ENCODE data around the gene PI4KA. TPM values are rescaled to one million over a fixed set of nuclear protein-coding genes. Genes with fewer than 3 reads are reported as not detected.

PI4KA gene
- total and polyA plus RNA-seq, 2 of the 13 experiments (the other 11 are each of a cell fraction or from before 2014, with no cell fraction given) = 27.4 to 56.4 TPM

DNA sequence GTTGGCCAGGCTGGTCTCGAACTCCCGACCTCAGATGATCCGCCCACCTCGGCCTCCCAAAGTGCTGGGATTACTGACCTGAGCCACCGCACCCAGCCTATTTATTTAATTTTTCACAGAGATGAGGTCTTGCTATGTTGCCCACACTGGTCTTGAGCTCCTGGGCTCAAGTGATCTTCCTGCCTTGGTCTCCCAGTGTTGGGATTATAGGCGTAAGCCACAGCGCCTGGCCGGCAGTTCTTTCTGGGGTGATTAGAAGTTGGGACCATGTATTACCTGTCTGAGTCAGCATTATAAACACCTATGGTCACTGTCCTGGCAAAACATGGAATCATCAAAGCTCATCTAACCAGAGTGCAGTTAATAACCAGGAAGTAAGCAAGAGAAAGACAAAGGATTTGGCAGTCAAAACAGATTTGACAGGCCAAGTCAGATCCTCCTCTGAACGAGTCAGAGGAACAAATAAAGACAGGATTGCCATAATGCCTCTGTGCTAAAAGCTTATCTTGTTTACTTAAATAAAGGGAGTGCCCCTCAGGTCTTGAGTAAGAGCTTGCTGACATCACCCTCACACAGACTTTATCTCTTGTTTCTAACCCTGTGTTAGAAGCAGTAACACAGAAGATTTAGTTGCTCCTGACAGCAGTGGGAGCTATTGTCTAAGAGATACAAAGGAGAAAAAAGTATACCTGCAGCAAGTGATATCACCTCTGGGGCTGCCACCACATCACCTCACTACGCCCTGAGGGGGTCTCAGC, 81.0 kb downstream of the PI4KA start (continued):
- TF ChIP-seq, protein P1, sequence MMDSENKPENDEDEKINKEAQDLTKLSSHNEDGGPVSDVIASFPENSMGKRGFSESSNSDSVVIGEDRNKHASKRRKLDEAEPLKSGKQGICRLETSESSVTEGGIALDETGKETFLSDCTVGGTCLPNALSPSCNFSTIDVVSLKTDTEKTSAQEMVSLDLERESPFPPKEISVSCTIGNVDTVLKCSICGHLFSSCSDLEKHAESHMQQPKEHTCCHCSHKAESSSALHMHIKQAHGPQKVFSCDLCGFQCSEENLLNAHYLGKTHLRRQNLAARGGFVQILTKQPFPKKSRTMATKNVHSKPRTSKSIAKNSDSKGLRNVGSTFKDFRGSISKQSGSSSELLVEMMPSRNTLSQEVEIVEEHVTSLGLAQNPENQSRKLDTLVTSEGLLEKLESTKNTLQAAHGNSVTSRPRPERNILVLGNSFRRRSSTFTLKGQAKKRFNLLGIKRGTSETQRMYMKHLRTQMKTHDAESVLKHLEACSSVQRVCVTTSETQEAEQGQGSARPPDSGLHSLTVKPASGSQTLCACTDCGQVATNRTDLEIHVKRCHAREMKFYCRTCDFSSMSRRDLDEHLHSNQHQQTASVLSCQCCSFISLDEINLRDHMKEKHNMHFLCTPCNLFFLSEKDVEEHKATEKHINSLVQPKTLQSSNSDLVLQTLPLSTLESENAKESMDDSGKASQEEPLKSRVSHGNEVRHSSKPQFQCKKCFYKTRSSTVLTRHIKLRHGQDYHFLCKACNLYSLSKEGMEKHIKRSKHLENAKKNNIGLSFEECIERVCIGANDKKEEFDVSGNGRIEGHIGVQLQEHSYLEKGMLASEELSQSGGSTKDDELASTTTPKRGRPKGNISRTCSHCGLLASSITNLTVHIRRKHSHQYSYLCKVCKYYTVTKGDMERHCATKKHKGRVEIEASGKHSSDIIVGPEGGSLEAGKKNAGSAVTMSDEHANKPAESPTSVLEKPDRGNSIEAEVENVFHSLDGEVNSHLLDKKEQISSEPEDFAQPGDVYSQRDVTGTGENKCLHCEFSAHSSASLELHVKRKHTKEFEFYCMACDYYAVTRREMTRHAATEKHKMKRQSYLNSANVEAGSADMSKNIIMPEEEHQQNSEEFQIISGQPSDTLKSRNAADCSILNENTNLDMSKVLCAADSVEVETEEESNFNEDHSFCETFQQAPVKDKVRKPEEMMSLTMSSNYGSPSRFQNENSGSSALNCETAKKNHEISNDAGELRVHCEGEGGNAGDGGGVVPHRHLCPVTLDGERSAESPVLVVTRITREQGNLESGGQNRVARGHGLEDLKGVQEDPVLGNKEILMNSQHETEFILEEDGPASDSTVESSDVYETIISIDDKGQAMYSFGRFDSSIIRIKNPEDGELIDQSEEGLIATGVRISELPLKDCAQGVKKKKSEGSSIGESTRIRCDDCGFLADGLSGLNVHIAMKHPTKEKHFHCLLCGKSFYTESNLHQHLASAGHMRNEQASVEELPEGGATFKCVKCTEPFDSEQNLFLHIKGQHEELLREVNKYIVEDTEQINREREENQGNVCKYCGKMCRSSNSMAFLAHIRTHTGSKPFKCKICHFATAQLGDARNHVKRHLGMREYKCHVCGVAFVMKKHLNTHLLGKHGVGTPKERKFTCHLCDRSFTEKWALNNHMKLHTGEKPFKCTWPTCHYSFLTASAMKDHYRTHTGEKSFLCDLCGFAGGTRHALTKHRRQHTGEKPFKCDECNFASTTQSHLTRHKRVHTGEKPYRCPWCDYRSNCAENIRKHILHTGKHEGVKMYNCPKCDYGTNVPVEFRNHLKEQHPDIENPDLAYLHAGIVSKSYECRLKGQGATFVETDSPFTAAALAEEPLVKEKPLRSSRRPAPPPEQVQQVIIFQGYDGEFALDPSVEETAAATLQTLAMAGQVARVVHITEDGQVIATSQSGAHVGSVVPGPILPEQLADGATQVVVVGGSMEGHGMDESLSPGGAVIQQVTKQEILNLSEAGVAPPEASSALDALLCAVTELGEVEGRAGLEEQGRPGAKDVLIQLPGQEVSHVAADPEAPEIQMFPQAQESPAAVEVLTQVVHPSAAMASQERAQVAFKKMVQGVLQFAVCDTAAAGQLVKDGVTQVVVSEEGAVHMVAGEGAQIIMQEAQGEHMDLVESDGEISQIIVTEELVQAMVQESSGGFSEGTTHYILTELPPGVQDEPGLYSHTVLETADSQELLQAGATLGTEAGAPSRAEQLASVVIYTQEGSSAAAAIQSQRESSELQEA (CRISPR knock-in tag; IDR thresholded peaks at IDR 0.05; ENCODE audit: not compliant biosample characterization) = no peak
- TF ChIP-seq ZNF773 (CRISPR knock-in tag; IDR thresholded peaks at IDR 0.05; ENCODE audit: borderline replicate concordance) = no peak
- TF ChIP-seq, protein P2, sequence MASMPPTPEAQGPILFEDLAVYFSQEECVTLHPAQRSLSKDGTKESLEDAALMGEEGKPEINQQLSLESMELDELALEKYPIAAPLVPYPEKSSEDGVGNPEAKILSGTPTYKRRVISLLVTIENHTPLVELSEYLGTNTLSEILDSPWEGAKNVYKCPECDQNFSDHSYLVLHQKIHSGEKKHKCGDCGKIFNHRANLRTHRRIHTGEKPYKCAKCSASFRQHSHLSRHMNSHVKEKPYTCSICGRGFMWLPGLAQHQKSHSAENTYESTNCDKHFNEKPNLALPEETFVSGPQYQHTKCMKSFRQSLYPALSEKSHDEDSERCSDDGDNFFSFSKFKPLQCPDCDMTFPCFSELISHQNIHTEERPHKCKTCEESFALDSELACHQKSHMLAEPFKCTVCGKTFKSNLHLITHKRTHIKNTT (CRISPR knock-in tag; IDR thresholded peaks at IDR 0.05) = no peak
- TF ChIP-seq SUZ12 (IDR thresholded peaks at IDR 0.05; ENCODE audit: low read depth, low read length) = no peak
- peak; percentile 61; the same call in 1 of the 2 replicates for TF ChIP-seq ZBTB20 (CRISPR knock-in tag; IDR thresholded peaks at IDR 0.05; ENCODE audit: borderline replicate concordance, low read depth)
- TF ChIP-seq ZNF234 (CRISPR knock-in tag; conservative IDR thresholded peaks at IDR 0.05) = no peak
- no peak for TF ChIP-seq MYNN (CRISPR knock-in tag; IDR thresholded peaks at IDR 0.05; ENCODE audit: low read depth)
- TF ChIP-seq MAFF (IDR thresholded peaks at IDR 0.05; ENCODE audit: low read depth, low read length) = peak; percentile 92
- TF ChIP-seq, protein P3, sequence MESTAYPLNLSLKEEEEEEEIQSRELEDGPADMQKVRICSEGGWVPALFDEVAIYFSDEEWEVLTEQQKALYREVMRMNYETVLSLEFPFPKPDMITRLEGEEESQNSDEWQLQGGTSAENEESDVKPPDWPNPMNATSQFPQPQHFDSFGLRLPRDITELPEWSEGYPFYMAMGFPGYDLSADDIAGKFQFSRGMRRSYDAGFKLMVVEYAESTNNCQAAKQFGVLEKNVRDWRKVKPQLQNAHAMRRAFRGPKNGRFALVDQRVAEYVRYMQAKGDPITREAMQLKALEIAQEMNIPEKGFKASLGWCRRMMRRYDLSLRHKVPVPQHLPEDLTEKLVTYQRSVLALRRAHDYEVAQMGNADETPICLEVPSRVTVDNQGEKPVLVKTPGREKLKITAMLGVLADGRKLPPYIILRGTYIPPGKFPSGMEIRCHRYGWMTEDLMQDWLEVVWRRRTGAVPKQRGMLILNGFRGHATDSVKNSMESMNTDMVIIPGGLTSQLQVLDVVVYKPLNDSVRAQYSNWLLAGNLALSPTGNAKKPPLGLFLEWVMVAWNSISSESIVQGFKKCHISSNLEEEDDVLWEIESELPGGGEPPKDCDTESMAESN (CRISPR knock-in tag; conservative IDR thresholded peaks at IDR 0.05) = no peak
- no peak for TF ChIP-seq NFIB (CRISPR knock-in tag; IDR thresholded peaks at IDR 0.05; ENCODE audit: borderline replicate concordance)
- TF ChIP-seq STAG1 (CRISPR knock-in tag; IDR thresholded peaks at IDR 0.05) = peak; percentile 45; the same call in 1 of the 2 replicates
- TF ChIP-seq, protein P4, sequence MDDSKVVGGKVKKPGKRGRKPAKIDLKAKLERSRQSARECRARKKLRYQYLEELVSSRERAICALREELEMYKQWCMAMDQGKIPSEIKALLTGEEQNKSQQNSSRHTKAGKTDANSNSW (CRISPR knock-in tag; IDR thresholded peaks at IDR 0.05; ENCODE audit: borderline replicate concordance) = no peak
- TF ChIP-seq ZNF747 (CRISPR knock-in tag; IDR thresholded peaks at IDR 0.05; ENCODE audit: borderline replicate concordance) = no peak

Data from HepG2 (cell line).